Left ventricle myocardium inferior (tissue), 1 donor: ENCODE data around the gene GIGYF1. TPM values are rescaled to one million over a fixed set of nuclear protein-coding genes. Genes with fewer than 3 reads are reported as not detected.
A peak's percentile ranks its signal among the peaks of the same experiment; 100 is the strongest.

Experiments
- DNase-seq: peaks from one replicate; pipeline ENCODE4 v3.0.0-alpha.2; 2020
- H3K27ac ChIP-seq: fragments of 200-600 bp; replicated peaks from 2 replicates; pipeline ENCODE4 v1.8.0; 2021
- H3K27me3 ChIP-seq: fragments of 200-600 bp; 2 replicates; pipeline ENCODE4 v1.8.0; 2021; ENCODE audit warnings: low read depth
- H3K36me3 ChIP-seq: fragments of 200-600 bp; 2 replicates; pipeline ENCODE4 v1.8.0; 2021
- H3K4me1 ChIP-seq: fragments of 200-600 bp; 2 replicates; pipeline ENCODE4 v1.8.0; 2021
- H3K4me3 ChIP-seq: fragments of 200-600 bp; 2 replicates; pipeline ENCODE4 v1.8.0; 2021; ENCODE audit warnings: mild to moderate bottlenecking, moderate library complexity
- H3K9me3 ChIP-seq: fragments of 200-600 bp; replicated peaks from 2 replicates; pipeline ENCODE4 v1.8.0; 2021
- CTCF ChIP-seq: fragments of 200-600 bp; IDR thresholded peaks from 2 replicates; pipeline ENCODE4 v1.8.0; 2021; ENCODE audit warnings: antibody characterized with exemption, mild to moderate bottlenecking, borderline replicate concordance
- intact Hi-C: fragments of 100-400 bp; cut with micrococcal nuclease; formaldehyde crosslinking; loops from one replicate; pipeline ENCODE4 v1.11.0; 2022
- total RNA-seq: library from RNA; stranded (reverse); fragmentation: NEBNext Ultra II Directional; extraction: Animal tissue kit (Norgen Biotek cat#: 25700); gene quantifications from one replicate; pipeline ENCODE4 v1.2.1, GENCODE V29; 2021
- donor health status: DM: no; HTN: yes; CAD: no; lungs with severe emphysema.

The GIGYF1 gene
- total RNA-seq, 1 donor from 2014 or later: 24.5 TPM

- Histone ChIP-seq H3K27ac (peak overlapping the region; percentile 27), H3K36me3 (peaks cover 58% of the 10 kb centered on the region), H3K27me3 (no peaks in the 10 kb centered on the region), H3K9me3 (no peaks in the 10 kb centered on the region), H3K4me1 (peaks cover 71% of the 10 kb centered on the region), H3K4me3 (no peak overlapping the region)
- intact Hi-C loops: no loop called here
- DNase-seq: peak; percentile 18
- no peak for TF ChIP-seq CTCF
Measured at GRCh38 chr7:100678291-100678984, 15.6 kb downstream of the GIGYF1 start.

- Histone ChIP-seq H3K36me3 (peaks cover 50% of the 10 kb centered on the region), H3K27ac (peak overlapping the region; percentile 99), H3K4me1 (peaks cover 75% of the 10 kb centered on the region), H3K4me3 (no peak overlapping the region), H3K27me3 (no peaks in the 10 kb centered on the region), H3K9me3 (no peaks in the 10 kb centered on the region)
- no peak for DNase-seq
- intact Hi-C loops: no loop called here
- TF ChIP-seq CTCF: no peak
Measured at GRCh38 chr7:100677308-100678267, 16.5 kb downstream of the GIGYF1 start.

- peak overlapping the region; percentile 99 for H3K4me3 ChIP-seq
- peaks cover 41% of the 10 kb centered on the region for H3K36me3 ChIP-seq
- H3K4me1 ChIP-seq: peaks cover 75% of the 10 kb centered on the region
- peak overlapping the region; percentile 99 for H3K27ac ChIP-seq
- DNase-seq: peak; percentile 21
- TF ChIP-seq CTCF: no peak
- no peaks in the 10 kb centered on the region for H3K27me3 ChIP-seq
- intact Hi-C loops: no loop called here
- no peaks in the 10 kb centered on the region for H3K9me3 ChIP-seq
Measured at GRCh38 chr7:100676501-100677306, 17.3 kb downstream of the GIGYF1 start.

- no peaks in the 10 kb centered on the region for H3K27me3 ChIP-seq
- DNase-seq: peak; percentile 88
- TF ChIP-seq CTCF: no peak
- peak overlapping the region; percentile 99 for H3K27ac ChIP-seq
- peaks cover 72% of the 10 kb centered on the region for H3K4me1 ChIP-seq
- intact Hi-C loops: no loop called here
- H3K9me3 ChIP-seq: no peaks in the 10 kb centered on the region
- H3K36me3 ChIP-seq: peaks cover 36% of the 10 kb centered on the region
- peak overlapping the region; percentile 99 for H3K4me3 ChIP-seq
Measured at GRCh38 chr7:100675581-100676350, 18.3 kb downstream of the GIGYF1 start.

- H3K36me3 ChIP-seq: peaks cover 36% of the 10 kb centered on the region
Measured at GRCh38 chr7:100675105-100675451, 19.0 kb downstream of the GIGYF1 start.

More at GRCh38 chr7:100675105-100675451, 19.0 kb downstream of the GIGYF1 start:
- peak; percentile 33 for DNase-seq
- Histone ChIP-seq H3K4me1 (peaks cover 65% of the 10 kb centered on the region), H3K9me3 (no peaks in the 10 kb centered on the region), H3K27me3 (no peaks in the 10 kb centered on the region), H3K4me3 (peak overlapping the region; percentile 99), H3K27ac (peak overlapping the region; percentile 99)
- intact Hi-C loops: no loop called here
- TF ChIP-seq CTCF: no peak
